CD4-positive, CD25-positive, alpha-beta regulatory T cell (primary cell): ENCODE measurements around the gene RNF149. TPM values are rescaled to one million over a fixed set of nuclear protein-coding genes. Genes with fewer than 3 reads are reported as not detected.

Source experiments
- ATAC-seq, 2 donors: fragments of 150-1000 bp; cut with Tn5 transposase; one replicate each; pipeline ENCODE4 v1.10.0; 2021; ENCODE audit warnings: low read depth in 2 of 2, moderate number of reproducible peaks in 2 of 2, moderate library complexity in 1 of 2
- DNase-seq, 3 donors: peaks; one replicate each; pipeline versions ENCODE4 v3.0.0 to v3.0.0-alpha.2; 2012 to 2022; ENCODE audit warnings: mixed read lengths in 1 of 3
- H3K27ac ChIP-seq: one replicate; pipeline ENCODE4 v1.7.0; 2013; ENCODE audit warnings: mild to moderate bottlenecking, low read length; ENCODE audit not compliant: insufficient read depth, poor library complexity, severe bottlenecking
- H3K27me3 ChIP-seq: one replicate; pipeline ENCODE4 v1.7.0; 2013; ENCODE audit warnings: low read length; ENCODE audit not compliant: control insufficient read depth, insufficient read depth
- H3K36me3 ChIP-seq: one replicate; pipeline ENCODE4 v1.7.0; 2013; ENCODE audit warnings: mild to moderate bottlenecking, low read length, moderate library complexity; ENCODE audit not compliant: control insufficient read depth, insufficient read depth
- H3K4me1 ChIP-seq: 2 replicates; pipeline ENCODE4 v1.7.0; 2013; ENCODE audit warnings: mild to moderate bottlenecking, low read length; ENCODE audit not compliant: insufficient read depth, control insufficient read depth, poor library complexity, severe bottlenecking
- H3K4me3 ChIP-seq: one replicate; pipeline ENCODE4 v1.7.0; 2013; ENCODE audit warnings: low read depth, mild to moderate bottlenecking, low read length, moderate library complexity
- H3K9me3 ChIP-seq, 2 experiments: 1 replicate in 1 of 2; 2 replicates in 1 of 2; pipeline ENCODE4 v1.7.0; 2013; ENCODE audit warnings: low read length in 2 of 2, mild to moderate bottlenecking in 1 of 2, moderate library complexity in 1 of 2; ENCODE audit not compliant: control insufficient read depth in 2 of 2
- H3K27ac Mint-ChIP-seq, 3 donors: one replicate each; pipeline ENCODE4 v1.8.0; 2020 to 2022; ENCODE audit warnings: mild to moderate bottlenecking in 3 of 3, mixed read lengths in 3 of 3, moderate library complexity in 2 of 3
- H3K27me3 Mint-ChIP-seq: one replicate; pipeline ENCODE4 v1.8.0; 2022; ENCODE audit warnings: mild to moderate bottlenecking, mixed read lengths
- H3K36me3 Mint-ChIP-seq: one replicate; pipeline ENCODE4 v1.8.0; 2020; ENCODE audit warnings: mixed read lengths
- H3K4me1 Mint-ChIP-seq, 4 donors: one replicate each; pipeline ENCODE4 v1.8.0; 2020 to 2022; ENCODE audit warnings: mixed read lengths in 4 of 4, mild to moderate bottlenecking in 1 of 4
- H3K4me3 Mint-ChIP-seq, 4 donors: one replicate each; pipeline ENCODE4 v1.8.0; 2020 to 2022; ENCODE audit warnings: mild to moderate bottlenecking in 4 of 4, mixed read lengths in 4 of 4, moderate library complexity in 3 of 4
- H3K9me3 Mint-ChIP-seq, 7 donors: one replicate each; pipeline ENCODE4 v1.8.0; 2020 to 2022; ENCODE audit warnings: mixed read lengths in 7 of 7, mild to moderate bottlenecking in 3 of 7, moderate library complexity in 2 of 7
- polyA plus RNA-seq, 4 donors: library from polyadenylated mRNA; unstranded; fragments of 300-500 nt; fragmentation: Illumina TruSeq; gene quantifications; one replicate each; pipeline ENCODE4 v1.2.3, GENCODE V29; 2021
- total RNA-seq: library from RNA; stranded (reverse); gene quantifications from one replicate; pipeline ENCODE4 v1.2.3, GENCODE V29; 2022

RNF149 gene
- total and polyA plus RNA-seq, 5 donors from 2014 or later: 84.4 to 221 (median 92.8) TPM

DNA sequence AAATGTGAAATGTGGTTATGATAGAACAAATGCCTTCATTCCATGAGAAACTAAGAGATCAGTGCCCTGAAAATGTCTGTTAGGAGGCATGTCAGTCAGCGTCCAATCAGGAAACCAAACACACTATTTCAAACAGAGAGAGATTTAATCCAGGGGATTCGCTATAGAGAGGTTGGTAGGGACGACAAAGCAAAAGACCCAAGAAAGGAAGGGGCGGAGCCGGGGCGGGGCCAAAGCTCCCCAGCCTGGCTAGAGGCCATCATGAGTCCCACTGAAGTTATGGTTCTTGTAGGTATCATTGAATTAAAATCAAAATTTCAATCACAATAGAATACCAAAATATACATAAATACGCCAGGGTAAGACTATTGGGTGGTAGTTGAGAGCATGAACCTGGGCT, 32.9 kb upstream of the RNF149 start:
- no peaks in the 10 kb centered on the region for H3K9me3 ChIP-seq
- Mint-ChIP-seq H3K4me3 (peak overlapping the region in 1 of 4 donors; percentile 61), H3K27ac (peak overlapping the region in 2 of 3 donors; percentile 3 to 86), H3K9me3 (no peaks in the 10 kb centered on the region), H3K36me3 (no peaks in the 10 kb centered on the region), H3K4me1 (peaks cover 15 to 27% (median 22%) of the 10 kb centered on the region in 4 donors), H3K27me3 (peaks cover 10% of the 10 kb centered on the region)
- no peaks in the 10 kb centered on the region for H3K27me3 ChIP-seq
- H3K4me1 ChIP-seq: peaks cover 13% of the 10 kb centered on the region
- peak overlapping the region; percentile 40 for H3K4me3 ChIP-seq
- no peaks in the 10 kb centered on the region for H3K36me3 ChIP-seq
- DNase-seq (peak in 1 of 3 donors; percentile 61), ATAC-seq (no peak)
- no peak overlapping the region for H3K27ac ChIP-seq

DNA sequence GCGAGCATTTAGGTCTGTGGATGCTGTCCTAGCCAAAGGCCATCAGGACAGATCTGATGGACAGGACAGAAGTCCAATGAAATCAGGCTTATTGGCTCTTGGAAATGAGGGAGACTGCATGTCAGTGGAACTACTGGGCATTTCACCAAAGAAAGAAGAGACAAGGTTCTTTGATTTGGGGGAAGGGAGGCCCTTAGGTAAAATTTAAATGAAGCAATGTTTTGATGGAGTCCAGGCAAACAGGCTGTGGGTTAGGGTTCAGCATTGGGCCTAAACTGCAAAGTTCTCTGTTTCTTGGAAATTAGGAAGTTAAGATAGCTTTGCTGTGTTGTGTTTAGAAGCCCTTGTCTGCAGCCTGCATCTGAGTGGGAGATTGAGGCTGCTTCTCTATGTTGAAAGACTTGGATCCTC, 31.6 kb upstream of the RNF149 start:
- Histone ChIP-seq H3K4me1 (peaks cover 13% of the 10 kb centered on the region), H3K4me3 (no peak overlapping the region), H3K27ac (no peak overlapping the region), H3K9me3 (no peaks in the 10 kb centered on the region), H3K27me3 (no peaks in the 10 kb centered on the region), H3K36me3 (no peaks in the 10 kb centered on the region)
- Mint-ChIP-seq H3K4me3 (no peak overlapping the region), H3K36me3 (no peaks in the 10 kb centered on the region), H3K27me3 (peaks cover 11% of the 10 kb centered on the region), H3K4me1 (peaks cover 15 to 27% (median 22%) of the 10 kb centered on the region in 4 donors), H3K27ac (no peak overlapping the region), H3K9me3 (no peaks in the 10 kb centered on the region)
- DNase-seq (peak in 1 of 3 donors; percentile 74), ATAC-seq (no peak)

DNA sequence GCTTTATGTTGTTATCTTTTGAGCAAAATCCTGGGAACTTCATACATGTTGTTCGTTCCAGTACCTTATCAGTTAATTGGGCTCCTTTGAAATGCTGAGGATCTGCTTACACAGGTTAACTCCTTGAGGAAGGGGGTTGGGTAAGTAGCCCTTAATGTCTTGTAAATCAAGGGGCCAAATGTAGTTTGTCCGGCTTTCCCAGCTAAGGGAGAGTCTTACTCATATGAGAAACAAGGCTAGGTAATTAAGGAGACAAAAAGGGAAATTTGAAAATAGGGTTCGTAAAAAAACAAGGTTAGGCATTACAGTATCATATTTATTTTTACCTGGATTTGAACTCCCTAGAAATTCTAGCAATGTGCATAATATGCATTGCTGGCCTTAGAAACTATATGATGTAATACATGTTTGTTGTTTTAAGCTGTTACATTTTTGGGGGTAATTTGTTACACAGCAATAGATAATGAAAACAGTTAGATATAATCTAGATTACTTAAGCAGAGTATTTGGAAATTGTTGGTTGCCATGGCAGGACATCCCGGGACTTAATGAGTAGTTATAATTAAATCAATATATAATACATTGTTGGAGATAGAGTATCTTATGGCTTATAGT, 30.9 kb upstream of the RNF149 start:
- H3K9me3 Mint-ChIP-seq: no peaks in the 10 kb centered on the region
- Histone ChIP-seq H3K27me3 (no peaks in the 10 kb centered on the region), H3K9me3 (no peaks in the 10 kb centered on the region), H3K36me3 (no peaks in the 10 kb centered on the region), H3K4me1 (peaks cover 13% of the 10 kb centered on the region), H3K4me3 (no peak overlapping the region), H3K27ac (no peak overlapping the region)
- no peak overlapping the region for H3K27ac Mint-ChIP-seq
- peaks cover 15 to 27% (median 22%) of the 10 kb centered on the region in 4 donors for H3K4me1 Mint-ChIP-seq
- peaks cover 13% of the 10 kb centered on the region for H3K27me3 Mint-ChIP-seq
- ATAC-seq (no peak), DNase-seq (no peak)
- H3K36me3 Mint-ChIP-seq: no peaks in the 10 kb centered on the region
- H3K4me3 Mint-ChIP-seq: no peak overlapping the region

DNA sequence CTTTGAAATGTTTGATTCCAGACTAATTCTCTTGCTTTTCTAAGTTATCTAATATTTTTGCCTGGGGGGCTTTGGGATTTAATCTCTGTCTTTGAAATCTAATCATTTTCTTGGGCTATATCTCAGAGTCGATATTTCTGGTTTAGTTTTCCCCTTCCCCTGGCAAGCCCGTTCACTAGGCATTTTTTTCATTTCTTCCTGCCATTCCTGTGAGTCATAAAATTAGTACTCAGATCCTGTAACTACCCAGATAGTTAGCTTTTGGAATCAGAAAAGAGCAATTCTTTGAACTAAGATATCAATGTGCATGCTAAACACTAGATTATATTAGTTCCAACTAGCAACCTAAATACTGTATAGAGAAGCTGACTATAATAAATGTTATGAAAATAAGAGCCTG, 29.4 kb upstream of the RNF149 start:
- Histone ChIP-seq H3K4me1 (peaks cover 18% of the 10 kb centered on the region), H3K4me3 (no peak overlapping the region), H3K27ac (no peak overlapping the region), H3K36me3 (no peaks in the 10 kb centered on the region), H3K27me3 (no peaks in the 10 kb centered on the region), H3K9me3 (no peaks in the 10 kb centered on the region)
- DNase-seq (no peak), ATAC-seq (no peak)
- Mint-ChIP-seq H3K4me1 (peaks cover 15 to 34% (median 22%) of the 10 kb centered on the region in 4 donors), H3K4me3 (no peak overlapping the region), H3K27me3 (peaks cover 13% of the 10 kb centered on the region), H3K9me3 (no peaks in the 10 kb centered on the region), H3K36me3 (no peaks in the 10 kb centered on the region), H3K27ac (no peak overlapping the region)

DNA sequence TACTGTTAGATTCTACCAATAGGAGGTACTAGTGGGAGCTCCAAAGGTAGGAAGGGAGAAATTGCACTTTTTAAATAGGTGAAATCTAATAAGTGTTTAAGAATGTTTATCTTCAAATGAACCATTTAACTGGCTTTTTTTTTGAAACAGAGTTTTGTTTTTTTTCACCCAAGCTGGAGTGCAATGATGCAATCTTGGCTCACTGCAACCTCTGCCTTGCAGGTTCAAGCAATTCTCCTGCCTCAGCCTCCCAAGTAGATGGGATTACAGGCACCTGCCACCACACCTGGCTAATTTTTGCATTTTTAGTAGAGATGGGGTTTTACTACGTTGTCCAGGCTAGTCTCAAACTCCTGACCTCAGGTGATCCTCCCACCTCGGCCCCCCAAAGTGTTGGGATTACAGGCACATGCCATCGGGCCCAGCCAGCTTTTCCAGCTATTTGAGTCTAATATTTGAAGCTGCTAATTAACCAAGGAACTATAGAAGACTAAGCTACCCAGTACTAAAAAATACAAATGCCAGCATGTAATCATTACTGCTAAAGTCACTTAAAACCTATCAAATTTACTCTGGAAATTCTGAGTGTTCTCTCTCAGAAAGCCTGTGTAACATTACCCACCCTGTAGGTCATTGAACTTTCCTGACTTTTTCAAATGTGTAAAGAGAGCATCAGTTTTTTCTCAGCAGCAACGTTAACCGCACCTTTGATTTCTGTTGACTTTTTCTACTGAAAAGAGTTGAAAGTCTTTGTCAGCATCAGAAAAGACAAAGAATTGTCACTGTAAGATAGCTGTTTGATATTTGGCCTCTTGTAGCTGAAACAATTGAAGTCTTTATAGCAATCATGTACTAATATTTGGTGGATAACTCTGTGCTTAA, 24.6 kb upstream of the RNF149 start:
- H3K27me3 ChIP-seq: no peaks in the 10 kb centered on the region
- H3K4me3 ChIP-seq: no peak overlapping the region
- no peak overlapping the region for H3K4me3 Mint-ChIP-seq
- H3K36me3 Mint-ChIP-seq: no peaks in the 10 kb centered on the region
- peak overlapping the region in 1 of 3 donors; percentile 65 for H3K27ac Mint-ChIP-seq
- H3K36me3 ChIP-seq: no peaks in the 10 kb centered on the region
- H3K4me1 ChIP-seq: peaks cover 43% of the 10 kb centered on the region
- peaks cover 0 to 24% (median 11%) of the 10 kb centered on the region in 4 donors for H3K4me1 Mint-ChIP-seq
- H3K9me3 ChIP-seq: no peaks in the 10 kb centered on the region
- H3K27ac ChIP-seq: no peak overlapping the region
- DNase-seq (no peak), ATAC-seq (no peak)
- peaks cover 4% of the 10 kb centered on the region for H3K27me3 Mint-ChIP-seq
- H3K9me3 Mint-ChIP-seq: no peaks in the 10 kb centered on the region

DNA sequence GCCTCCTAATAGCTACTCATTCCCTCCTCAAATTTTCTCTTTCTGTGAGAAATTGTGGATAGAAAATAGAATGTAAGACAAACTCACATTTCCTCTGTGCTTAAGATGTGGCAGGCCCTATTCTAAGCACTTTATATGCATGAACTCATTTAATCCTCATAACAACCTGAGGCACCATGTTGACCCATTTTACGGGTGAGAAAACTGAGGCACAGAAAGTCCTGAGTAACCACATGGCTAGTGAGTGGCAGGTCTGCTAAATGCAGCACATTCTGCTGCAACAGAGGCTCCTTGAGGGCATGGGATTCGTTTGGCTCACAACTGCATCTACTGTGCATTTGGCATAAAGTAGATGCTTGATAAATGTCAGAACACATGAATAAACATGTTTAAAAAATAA, 22.7 kb upstream of the RNF149 start:
- Mint-ChIP-seq H3K4me3 (peak overlapping the region in 2 of 4 donors; percentile 65 to 67), H3K27ac (peak overlapping the region in 2 of 3 donors; percentile 90), H3K4me1 (peaks cover 0 to 20% (median 10%) of the 10 kb centered on the region in 4 donors), H3K27me3 (peaks cover 4% of the 10 kb centered on the region), H3K9me3 (no peaks in the 10 kb centered on the region), H3K36me3 (no peaks in the 10 kb centered on the region)
- H3K9me3 ChIP-seq: peaks cover 0 to under 1% of the 10 kb centered on the region in 2 experiments
- no peak for DNase-seq
- H3K36me3 ChIP-seq: no peaks in the 10 kb centered on the region
- no peaks in the 10 kb centered on the region for H3K27me3 ChIP-seq
- no peak overlapping the region for H3K4me3 ChIP-seq
- peak overlapping the region; percentile 18 for H3K27ac ChIP-seq
- no peak for ATAC-seq
- peaks cover 50% of the 10 kb centered on the region for H3K4me1 ChIP-seq

DNA sequence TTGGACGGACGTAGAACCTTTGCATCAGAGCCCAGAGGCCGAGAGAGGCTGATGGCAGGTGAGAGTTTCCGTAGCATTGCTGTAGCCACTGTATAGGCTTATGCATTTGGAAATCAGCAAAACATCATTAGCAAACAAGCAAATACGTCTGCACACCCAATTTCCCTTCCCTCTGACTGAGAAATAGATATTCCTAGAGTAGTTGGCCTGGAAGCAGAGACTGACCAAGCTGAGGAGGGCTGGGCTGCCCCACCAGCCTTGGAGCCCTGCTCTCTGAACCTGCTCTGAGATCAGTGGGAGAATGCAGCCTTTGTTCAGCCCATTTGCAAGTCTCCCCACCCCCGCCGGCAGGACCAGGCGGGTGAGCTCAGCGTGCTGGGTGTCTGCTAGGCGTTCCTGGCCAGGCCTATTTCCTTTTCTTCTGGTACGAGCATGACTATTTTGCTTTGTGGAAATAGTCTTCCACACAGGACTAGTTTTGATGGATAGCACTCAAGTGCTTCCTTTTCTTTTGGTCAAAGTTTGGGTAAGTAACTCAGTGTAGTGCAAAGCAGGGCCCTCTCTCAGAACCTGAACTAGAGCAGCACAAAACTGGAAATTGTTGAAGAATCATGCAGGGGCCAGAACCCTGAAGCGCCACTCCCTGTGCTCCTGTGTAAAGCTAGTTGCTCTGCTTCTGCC, 21.9 kb upstream of the RNF149 start:
- DNase-seq: peak in 2 of 3 donors; percentile 17 to 58
- H3K36me3 Mint-ChIP-seq: no peaks in the 10 kb centered on the region
- Histone ChIP-seq H3K36me3 (no peaks in the 10 kb centered on the region), H3K27me3 (no peaks in the 10 kb centered on the region), H3K27ac (peak overlapping the region; percentile 59), H3K4me1 (peaks cover 50% of the 10 kb centered on the region), H3K9me3 (peaks cover 4 to 5% of the 10 kb centered on the region in 2 experiments), H3K4me3 (peak overlapping the region; percentile 76)
- H3K4me1 Mint-ChIP-seq: peaks cover 0 to 20% (median 10%) of the 10 kb centered on the region in 4 donors
- H3K27ac Mint-ChIP-seq: peak overlapping the region in 2 of 3 donors; percentile 70 to 90
- H3K27me3 Mint-ChIP-seq: peaks cover 4% of the 10 kb centered on the region
- peak overlapping the region; percentile 28 to 67 (median 47) for H3K4me3 Mint-ChIP-seq
- peak in 1 of 2 donors; percentile 27 for ATAC-seq
- no peaks in the 10 kb centered on the region for H3K9me3 Mint-ChIP-seq
